Keratinocyte (primary cell): Measurements from ENCODE around the gene TUFM. TPM values are rescaled to one million over a fixed set of nuclear protein-coding genes. Genes with fewer than 3 reads are reported as not detected.
A peak's percentile ranks its signal among the peaks of the same experiment; 100 is the strongest.

Experiments used
- DNase-seq: peaks from one replicate; pipeline ENCODE4 v3.0.0-alpha.2; 2011; ENCODE audit warnings: low read depth, missing footprints, low spot score
- FAIRE-seq: peaks from 2 replicates; lab custom pipeline; 2011; peaks lifted over from hg19 to GRCh38; lab: Jason Lieb, UNC
- H2AFZ ChIP-seq: 2 replicates; pipeline ENCODE4 v1.6.0; 2012; ENCODE audit warnings: low read length, control low read depth, inconsistent platforms; ENCODE audit not compliant: control insufficient read depth
- H3K27ac ChIP-seq: 2 replicates; pipeline ENCODE4 v1.5.1; 2011; ENCODE audit warnings: low read length; ENCODE audit not compliant: control insufficient read depth, insufficient read depth
- H3K27me3 ChIP-seq: 3 replicates; pipeline ENCODE4 v1.6.0; 2011; ENCODE audit warnings: low read length; ENCODE audit not compliant: control insufficient read depth, insufficient read depth; ENCODE audit errors: extremely low read depth
- H3K36me3 ChIP-seq, 2 experiments: 2 replicates in 1 of 2; 3 replicates in 1 of 2; pipeline ENCODE4 v1.5.1; 2011; ENCODE audit warnings: low read length in 2 of 2, mild to moderate bottlenecking in 1 of 2; ENCODE audit not compliant: control insufficient read depth in 2 of 2, insufficient read depth in 2 of 2; ENCODE audit errors: extremely low read depth in 1 of 2
- H3K4me1 ChIP-seq: 3 replicates; pipeline ENCODE4 v1.5.1; 2011; ENCODE audit warnings: low read length; ENCODE audit not compliant: control insufficient read depth, insufficient read depth; ENCODE audit errors: extremely low read depth
- H3K4me2 ChIP-seq: 3 replicates; pipeline ENCODE4 v1.6.0; 2011; ENCODE audit warnings: low read depth, low read length; ENCODE audit not compliant: control insufficient read depth, insufficient read depth; ENCODE audit errors: extremely low read depth
- H3K4me3 ChIP-seq, 3 experiments: fragments of 200-600 bp in 1 of 3; sonication (generic) in 1 of 3; 2 replicates in 2 of 3; 3 replicates in 1 of 3; pipeline ENCODE4 v1.5.1; 2011 to 2016; ENCODE audit warnings: low read length in 3 of 3, mild to moderate bottlenecking in 3 of 3, control low read depth in 2 of 3, inconsistent platforms in 1 of 3, low read depth in 1 of 3, mixed read lengths in 1 of 3, mixed run types in 1 of 3, moderate library complexity in 1 of 3; ENCODE audit not compliant: control insufficient read depth in 2 of 3, insufficient read depth in 2 of 3; ENCODE audit errors: extremely low read depth in 1 of 3
- H3K79me2 ChIP-seq: 2 replicates; pipeline ENCODE4 v1.6.0; 2012; ENCODE audit warnings: low read length; ENCODE audit not compliant: control insufficient read depth, insufficient read depth
- H3K9ac ChIP-seq: 3 replicates; pipeline ENCODE4 v1.6.0; 2011; ENCODE audit warnings: low read length; ENCODE audit not compliant: control insufficient read depth, insufficient read depth; ENCODE audit errors: extremely low read depth
- H3K9me1 ChIP-seq: 3 replicates; pipeline ENCODE4 v1.6.0; 2011; ENCODE audit warnings: low read length; ENCODE audit not compliant: control insufficient read depth, insufficient read depth; ENCODE audit errors: extremely low read depth
- H3K9me3 ChIP-seq: 2 replicates; pipeline ENCODE4 v1.5.1; 2012; ENCODE audit warnings: low read depth, low read length; ENCODE audit not compliant: control insufficient read depth
- H4K20me1 ChIP-seq: 3 replicates; pipeline ENCODE4 v1.6.0; 2011; ENCODE audit warnings: low read length; ENCODE audit not compliant: control insufficient read depth, insufficient read depth; ENCODE audit errors: extremely low read depth
- EZH2 ChIP-seq: IDR thresholded peaks from one replicate; pipeline ENCODE4 v1.6.1; 2012; ENCODE audit warnings: inconsistent platforms, mild to moderate bottlenecking, low read length, moderate library complexity
- dilution Hi-C: fragments of 300-500 bp; cut with MboI; formaldehyde crosslinking; loops from one replicate; pipeline ENCODE4 v1.7.0; 2020; ENCODE audit warnings: low sequenced_read_pairs; ENCODE audit not compliant: extremely low pct_ligation_motif_present
- polyA plus RNA-seq, 5 experiments: library from polyadenylated mRNA; depleted of rRNA in 3 of 5; stranded (reverse) in 3 of 5; stranded (forward) in 1 of 5; unstranded in 1 of 5; fragments of >200 nt; gene quantifications; 1 replicate in 1 of 5; 2 replicates in 3 of 5; 3 replicates in 1 of 5; pipeline versions ENCODE4 v1.2.1 to v1.2.3, GENCODE V29; 2011 to 2012; ENCODE audit warnings: missing spikeins in 2 of 5, low read depth in 1 of 5, low replicate concordance in 1 of 5
- TF ChIP-seq, protein P1 (sequence below), 3 experiments: IDR thresholded peaks in 1 of 3; conservative IDR thresholded peaks in 1 of 3; optimal IDR thresholded peaks in 1 of 3; 2 replicates in 2 of 3; 3 replicates in 1 of 3; pipeline versions ENCODE3 to v1.5.1; 2011; ENCODE audit warnings: low read length in 3 of 3, mild to moderate bottlenecking in 3 of 3, moderate library complexity in 2 of 3, control low read depth in 1 of 3, inconsistent platforms in 1 of 3; ENCODE audit not compliant: insufficient read depth in 2 of 3; ENCODE audit errors: extremely low read depth in 1 of 3

The TUFM gene
- polyA plus RNA-seq, 1 donor (not counting 4 experiments of a cell fraction or from before 2014, with no cell fraction given): 134 TPM

DNA sequence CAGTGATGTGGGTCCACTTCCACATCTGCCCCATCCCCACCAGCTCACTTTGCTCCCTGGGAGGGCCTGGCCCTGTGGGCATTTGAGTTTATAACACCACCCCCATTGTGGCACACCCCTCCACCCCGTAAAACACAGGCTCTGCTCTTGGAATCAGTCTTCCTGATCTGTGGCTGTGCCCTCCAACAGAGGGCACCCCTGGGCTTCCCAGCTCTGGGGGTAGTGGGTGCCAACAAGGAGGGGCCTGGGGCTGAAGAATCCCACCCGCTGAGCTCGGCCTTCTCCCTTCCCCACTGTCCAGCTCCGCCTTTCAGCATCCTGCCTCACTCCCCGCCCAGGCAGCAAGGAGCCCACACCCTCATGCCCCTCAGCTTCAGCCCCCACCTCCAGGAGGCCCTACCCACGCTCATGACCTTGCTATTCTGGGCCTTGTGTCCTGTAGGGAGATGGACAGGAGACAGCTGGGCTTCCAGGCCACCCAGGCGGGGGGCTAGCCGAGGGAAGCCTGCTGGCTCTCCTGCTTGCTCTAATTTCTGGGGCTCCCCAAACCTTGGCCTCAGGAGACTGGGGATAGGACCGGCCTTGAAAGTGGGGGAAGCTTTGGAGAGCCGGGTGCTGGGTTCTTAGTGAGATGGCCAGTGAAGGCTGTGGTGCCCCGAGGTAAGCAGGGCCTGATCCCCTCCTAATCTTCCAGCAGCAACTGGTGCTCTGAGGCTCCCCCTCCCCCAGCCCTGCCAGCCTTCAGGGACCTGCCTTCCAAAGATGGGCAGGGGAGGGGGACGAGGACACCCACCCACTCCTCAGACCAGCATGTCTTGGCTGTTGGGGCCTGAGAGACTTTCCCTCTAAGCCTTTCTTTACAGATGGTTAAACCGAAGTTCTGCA lies 29.2 kb upstream of the TUFM start:
- no peaks in the 10 kb centered on the region for H3K9me1 ChIP-seq
- no peak overlapping the region for H3K27ac ChIP-seq
- dilution Hi-C loops: no loop called here

DNA sequence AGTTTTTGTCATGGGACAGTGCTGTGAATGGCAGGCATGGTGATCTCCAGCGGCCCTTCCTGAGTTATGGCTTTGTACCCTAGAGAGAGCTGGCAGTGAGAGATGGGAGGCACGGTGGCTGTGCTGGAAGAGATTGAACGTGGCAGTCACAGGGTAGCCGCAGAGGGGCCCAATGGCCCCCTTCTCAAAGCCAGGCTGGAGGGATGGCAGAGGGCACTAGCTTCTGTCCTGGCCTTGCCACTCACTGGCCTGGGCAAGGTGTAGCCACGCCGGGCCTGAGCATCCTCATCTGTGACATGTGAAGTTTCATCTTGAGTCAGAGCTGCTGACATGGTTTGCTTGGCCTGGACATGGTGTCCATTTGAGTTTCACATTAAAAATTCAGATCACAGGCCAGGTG lies 28.3 kb upstream of the TUFM start:
- H3K9ac ChIP-seq: no peak overlapping the region
- no peak overlapping the region for H3K4me2 ChIP-seq
- no peaks in the 10 kb centered on the region for H3K9me3 ChIP-seq
- H3K9me1 ChIP-seq: no peaks in the 10 kb centered on the region
- no peaks in the 10 kb centered on the region for H3K79me2 ChIP-seq
- no peaks in the 10 kb centered on the region for H3K27me3 ChIP-seq
- H3K36me3 ChIP-seq: peaks cover 17 to 18% of the 10 kb centered on the region in 2 experiments
- no peak overlapping the region for H3K4me3 ChIP-seq
- no peaks in the 10 kb centered on the region for H4K20me1 ChIP-seq
- FAIRE-seq (no peak), DNase-seq (no peak)
- dilution Hi-C loops: no loop called here
- TF ChIP-seq, protein P1, sequence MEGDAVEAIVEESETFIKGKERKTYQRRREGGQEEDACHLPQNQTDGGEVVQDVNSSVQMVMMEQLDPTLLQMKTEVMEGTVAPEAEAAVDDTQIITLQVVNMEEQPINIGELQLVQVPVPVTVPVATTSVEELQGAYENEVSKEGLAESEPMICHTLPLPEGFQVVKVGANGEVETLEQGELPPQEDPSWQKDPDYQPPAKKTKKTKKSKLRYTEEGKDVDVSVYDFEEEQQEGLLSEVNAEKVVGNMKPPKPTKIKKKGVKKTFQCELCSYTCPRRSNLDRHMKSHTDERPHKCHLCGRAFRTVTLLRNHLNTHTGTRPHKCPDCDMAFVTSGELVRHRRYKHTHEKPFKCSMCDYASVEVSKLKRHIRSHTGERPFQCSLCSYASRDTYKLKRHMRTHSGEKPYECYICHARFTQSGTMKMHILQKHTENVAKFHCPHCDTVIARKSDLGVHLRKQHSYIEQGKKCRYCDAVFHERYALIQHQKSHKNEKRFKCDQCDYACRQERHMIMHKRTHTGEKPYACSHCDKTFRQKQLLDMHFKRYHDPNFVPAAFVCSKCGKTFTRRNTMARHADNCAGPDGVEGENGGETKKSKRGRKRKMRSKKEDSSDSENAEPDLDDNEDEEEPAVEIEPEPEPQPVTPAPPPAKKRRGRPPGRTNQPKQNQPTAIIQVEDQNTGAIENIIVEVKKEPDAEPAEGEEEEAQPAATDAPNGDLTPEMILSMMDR (optimal IDR thresholded peaks at IDR 0.05 in 1 of 3, IDR thresholded peaks at IDR 0.05 in 1 of 3, conservative IDR thresholded peaks at IDR 0.05 in 1 of 3; ENCODE audit: extremely low read depth in 1 of 3, insufficient read depth in 2 of 3, low read length in 3 of 3): no peak
- TF ChIP-seq EZH2: no peak
- H2AFZ ChIP-seq: no peak overlapping the region
- H3K4me1 ChIP-seq: peaks cover 6% of the 10 kb centered on the region
- H3K27ac ChIP-seq: no peak overlapping the region

More for the DNA sequence above, 29.2 kb upstream of the TUFM start:
- no peaks in the 10 kb centered on the region for H3K79me2 ChIP-seq
- no peak for TF ChIP-seq EZH2
- TF ChIP-seq, protein P1 (optimal IDR thresholded peaks at IDR 0.05 in 1 of 3, IDR thresholded peaks at IDR 0.05 in 1 of 3, conservative IDR thresholded peaks at IDR 0.05 in 1 of 3; ENCODE audit: extremely low read depth in 1 of 3, insufficient read depth in 2 of 3, low read length in 3 of 3): peak in 1 of 3 experiments; percentile 11
- peaks cover 9 to 12% of the 10 kb centered on the region in 2 experiments for H3K36me3 ChIP-seq
- H2AFZ ChIP-seq: no peak overlapping the region
- no peak overlapping the region for H3K4me3 ChIP-seq
- peaks cover 4% of the 10 kb centered on the region for H3K27me3 ChIP-seq
- no peak for FAIRE-seq
- no peak overlapping the region for H3K9ac ChIP-seq
- peaks cover 11% of the 10 kb centered on the region for H3K4me1 ChIP-seq
- H4K20me1 ChIP-seq: no peaks in the 10 kb centered on the region
- H3K4me2 ChIP-seq: no peak overlapping the region
- DNase-seq: no peak
- no peaks in the 10 kb centered on the region for H3K9me3 ChIP-seq
